H1 (cell line): ENCODE measurements around the gene KIDINS220. TPM values are rescaled to one million over a fixed set of nuclear protein-coding genes. Genes with fewer than 3 reads are reported as not detected.

Experiments used
- CTCF ChIA-PET: fragments of 300-600 bp; sonication (Branson Sonifier 250); formaldehyde crosslinking; loops from one replicate; lab custom pipeline; 2021; ENCODE audit not compliant: partially characterized antibody; lab: Charles Lee
- POLR2A ChIA-PET: fragments of 300-600 bp; sonication (Branson Sonifier 250); formaldehyde crosslinking; loops from one replicate; lab custom pipeline; 2021; ENCODE audit warnings: inconsistent platforms; ENCODE audit not compliant: partially characterized antibody; lab: Charles Lee
- DNase-seq, 2 experiments: peaks; one replicate each; pipeline versions ENCODE4 v3.0.0 to v3.0.0-alpha.2; 2010 to 2022; ENCODE audit warnings: low spot score in 2 of 2, low read depth in 1 of 2, mixed read lengths in 1 of 2
- FAIRE-seq: peaks from 2 replicates; lab custom pipeline; 2011; peaks lifted over from hg19 to GRCh38; lab: Jason Lieb, UNC
- H2AFZ ChIP-seq: 2 replicates; pipeline ENCODE4 v1.8.1; 2012; ENCODE audit warnings: low read length, inconsistent platforms
- H2AK5ac ChIP-seq: 2 replicates; pipeline ENCODE4 v1.6.1; 2013; ENCODE audit warnings: low read depth, low read length
- H2BK120ac ChIP-seq: replicated peaks from 2 replicates; pipeline ENCODE3; 2013; ENCODE audit warnings: low read depth, low read length, inconsistent platforms
- H2BK12ac ChIP-seq: 2 replicates; pipeline ENCODE4 v1.6.1; 2013; ENCODE audit warnings: low read depth, low read length
- H2BK15ac ChIP-seq: 2 replicates; pipeline ENCODE4 v1.6.1; 2013; ENCODE audit warnings: low read length
- H2BK20ac ChIP-seq: 2 replicates; pipeline ENCODE4 v1.6.1; 2013; ENCODE audit warnings: low read length
- H2BK5ac ChIP-seq: 2 replicates; pipeline ENCODE4 v1.6.1; 2013; ENCODE audit warnings: low read depth, low read length
- H3K14ac ChIP-seq: 2 replicates; pipeline ENCODE4 v1.6.1; 2013; ENCODE audit warnings: inconsistent platforms; ENCODE audit not compliant: insufficient read length
- H3K18ac ChIP-seq: 2 replicates; pipeline ENCODE4 v1.6.1; 2013; ENCODE audit warnings: low read length; ENCODE audit errors: extremely low read depth
- H3K23ac ChIP-seq: 2 replicates; pipeline ENCODE4 v1.6.1; 2013; ENCODE audit warnings: inconsistent platforms; ENCODE audit not compliant: insufficient read length
- H3K23me2 ChIP-seq: 2 replicates; pipeline ENCODE4 v1.6.1; 2013; ENCODE audit warnings: low read depth, low read length
- H3K27ac ChIP-seq: 2 replicates; pipeline ENCODE4 v1.6.1; 2011; ENCODE audit warnings: low read depth, low read length, inconsistent platforms
- H3K27me3 ChIP-seq, 4 experiments: replicated peaks in 1 of 4; 1 replicate in 1 of 4; 2 replicates in 3 of 4; pipeline versions ENCODE4 v1.6.1 to v1.8.1; 2011 to 2013; ENCODE audit warnings: low read length in 3 of 4, mild to moderate bottlenecking in 3 of 4, inconsistent platforms in 2 of 4, mixed read lengths in 2 of 4, moderate library complexity in 1 of 4; ENCODE audit not compliant: control insufficient read depth in 3 of 4, insufficient read depth in 3 of 4; ENCODE audit errors: extremely low read depth in 1 of 4
- H3K36me3 ChIP-seq, 4 experiments: 2 replicates each; pipeline versions ENCODE4 v1.6.1 to v1.8.1; 2011 to 2013; ENCODE audit warnings: mild to moderate bottlenecking in 4 of 4, low read length in 3 of 4, moderate library complexity in 2 of 4, control low read depth in 1 of 4, inconsistent platforms in 1 of 4; ENCODE audit not compliant: insufficient read depth in 4 of 4, control insufficient read depth in 2 of 4
- H3K4ac ChIP-seq: replicated peaks from 2 replicates; pipeline ENCODE3; 2013; ENCODE audit warnings: low read length, low read depth, mixed read lengths, inconsistent platforms; ENCODE audit not compliant: insufficient read length
- H3K4me1 ChIP-seq, 4 experiments: replicated peaks in 1 of 4; 1 replicate in 1 of 4; 2 replicates in 3 of 4; pipeline versions ENCODE4 v1.6.1 to v1.8.1; 2011 to 2013; ENCODE audit warnings: low read length in 3 of 4, inconsistent platforms in 2 of 4, mixed read lengths in 1 of 4; ENCODE audit not compliant: insufficient read depth in 4 of 4, control insufficient read depth in 3 of 4
- H3K4me2 ChIP-seq, 2 experiments: 2 replicates each; pipeline versions ENCODE4 v1.6.1 to v1.8.1; 2011 to 2013; ENCODE audit warnings: low read depth in 2 of 2, low read length in 2 of 2, control low read depth in 1 of 2, inconsistent platforms in 1 of 2, mild to moderate bottlenecking in 1 of 2; ENCODE audit not compliant: insufficient read depth in 1 of 2
- H3K4me3 ChIP-seq, 4 experiments: fragments of 200-600, 300-600 bp in 1 of 4; sonication (generic), shearing (Covaris generic), sonication (Bioruptor Twin) in 1 of 4; 2 replicates each; pipeline versions ENCODE4 v1.5.1 to v1.8.1; 2011 to 2016; ENCODE audit warnings: low read length in 4 of 4, low read depth in 3 of 4, control low read depth in 2 of 4, inconsistent platforms in 2 of 4, mild to moderate bottlenecking in 2 of 4, mixed read lengths in 1 of 4, moderate library complexity in 1 of 4; ENCODE audit not compliant: insufficient read depth in 2 of 4; ENCODE audit errors: extremely low read depth in 1 of 4
- H3K56ac ChIP-seq: replicated peaks from 2 replicates; pipeline ENCODE3; 2013; ENCODE audit warnings: low read depth, mild to moderate bottlenecking, mixed read lengths, low read length, inconsistent platforms; ENCODE audit not compliant: insufficient read length
- H3K79me1 ChIP-seq: 2 replicates; pipeline ENCODE4 v1.6.1; 2013; ENCODE audit warnings: low read depth, low read length, control low read depth
- H3K79me2 ChIP-seq, 2 experiments: 2 replicates each; pipeline versions ENCODE4 v1.6.1 to v1.8.1; 2012 to 2013; ENCODE audit warnings: low read length in 2 of 2, mild to moderate bottlenecking in 2 of 2, inconsistent platforms in 1 of 2; ENCODE audit not compliant: insufficient read depth in 2 of 2, control insufficient read depth in 1 of 2
- H3K9ac ChIP-seq, 4 experiments: replicated peaks in 1 of 4; 1 replicate in 1 of 4; 2 replicates in 3 of 4; pipeline versions ENCODE4 v1.6.1 to v1.8.1; 2011 to 2013; ENCODE audit warnings: low read depth in 3 of 4, low read length in 3 of 4, control low read depth in 2 of 4, mild to moderate bottlenecking in 2 of 4, moderate library complexity in 2 of 4, inconsistent platforms in 1 of 4; ENCODE audit errors: extremely low read depth in 1 of 4
- H3K9me3 ChIP-seq, 2 experiments: 2 replicates each; pipeline versions ENCODE4 v1.6.1 to v1.8.1; 2012 to 2013; ENCODE audit warnings: mild to moderate bottlenecking in 2 of 2, moderate library complexity in 2 of 2, control low read depth in 1 of 2, inconsistent platforms in 1 of 2, low read depth in 1 of 2, low read length in 1 of 2, mixed read lengths in 1 of 2; ENCODE audit not compliant: insufficient read depth in 2 of 2
- H4K20me1 ChIP-seq, 2 experiments: replicated peaks in 1 of 2; 2 replicates each; pipeline versions ENCODE3 to v1.8.1; 2011 to 2013; ENCODE audit warnings: inconsistent platforms in 2 of 2, low read length in 2 of 2, mild to moderate bottlenecking in 1 of 2; ENCODE audit not compliant: insufficient read depth in 2 of 2, control insufficient read depth in 1 of 2
- H4K5ac ChIP-seq: 2 replicates; pipeline ENCODE4 v1.6.1; 2013; ENCODE audit warnings: low read length, low read depth, mixed read lengths, inconsistent platforms; ENCODE audit not compliant: insufficient read length
- H4K8ac ChIP-seq: 2 replicates; pipeline ENCODE4 v1.8.0; 2013; ENCODE audit warnings: mild to moderate bottlenecking, moderate library complexity, low read length, inconsistent platforms; ENCODE audit not compliant: insufficient read depth; ENCODE audit errors: extremely low read depth
- H4K91ac ChIP-seq: replicated peaks from 2 replicates; pipeline ENCODE3; 2013; ENCODE audit warnings: low read length, mixed read lengths, inconsistent platforms; ENCODE audit not compliant: insufficient read length
- BCL11A ChIP-seq, 2 experiments: IDR thresholded peaks; one replicate each; pipeline ENCODE4 v1.6.1; 2011; ENCODE audit warnings: low read depth in 2 of 2, low read length in 2 of 2, mild to moderate bottlenecking in 2 of 2
- BRCA1 ChIP-seq: IDR thresholded peaks from 2 replicates; pipeline ENCODE4 v1.6.1; 2012; ENCODE audit warnings: low read depth, low read length, improper control_type of control experiment
- CHD1 ChIP-seq: IDR thresholded peaks from 2 replicates; pipeline ENCODE4 v1.6.1; 2012; ENCODE audit warnings: low read depth, low read length, improper control_type of control experiment
- CHD2 ChIP-seq: IDR thresholded peaks from 2 replicates; pipeline ENCODE4 v1.6.1; 2012; ENCODE audit warnings: low read length, improper control_type of control experiment
- E2F6 ChIP-seq: IDR thresholded peaks from 2 replicates; pipeline ENCODE4 v1.6.1; 2012; ENCODE audit warnings: inconsistent platforms
- EP300 ChIP-seq, 2 experiments: IDR thresholded peaks; 1 replicate in 1 of 2; 2 replicates in 1 of 2; pipeline ENCODE4 v1.6.1; 2011 to 2012; ENCODE audit warnings: low read depth in 2 of 2, low read length in 2 of 2, mild to moderate bottlenecking in 2 of 2, borderline replicate concordance in 1 of 2, inconsistent platforms in 1 of 2, moderate library complexity in 1 of 2
- FOSL1 ChIP-seq: IDR thresholded peaks from 2 replicates; pipeline ENCODE4 v1.6.1; 2011; ENCODE audit warnings: mild to moderate bottlenecking, low read depth, low read length, moderate library complexity; ENCODE audit not compliant: insufficient read depth
- HDAC2 ChIP-seq, 2 experiments: fragments of 300-600 bp in 1 of 2; sonication (generic) in 1 of 2; IDR thresholded peaks; 2 replicates each; pipeline ENCODE4 v1.6.1; 2011 to 2012; ENCODE audit warnings: low read depth in 2 of 2, low read length in 2 of 2, mild to moderate bottlenecking in 2 of 2, moderate library complexity in 2 of 2, borderline replicate concordance in 1 of 2, inconsistent platforms in 1 of 2
- NANOG ChIP-seq: IDR thresholded peaks from 2 replicates; pipeline ENCODE4 v1.6.1; 2011; ENCODE audit warnings: low read length, low read depth, mild to moderate bottlenecking, inconsistent platforms; ENCODE audit not compliant: insufficient read depth, poor library complexity, severe bottlenecking
- RNF2 ChIP-seq: fragments of 200-900, 300-1000 bp; sonication (generic); IDR thresholded peaks from 2 replicates; pipeline ENCODE4 v1.7.1; 2016; ENCODE audit warnings: borderline replicate concordance, low read depth, mild to moderate bottlenecking, antibody characterized with exemption, low read length; ENCODE audit not compliant: poor library complexity, severe bottlenecking; ENCODE audit errors: missing control alignments
- SP1 ChIP-seq: IDR thresholded peaks from 2 replicates; pipeline ENCODE4 v1.6.1; 2011; ENCODE audit warnings: low read depth, low read length
- SRF ChIP-seq: IDR thresholded peaks from 2 replicates; pipeline ENCODE4 v1.6.1; 2011; ENCODE audit warnings: mild to moderate bottlenecking, low read depth, low read length, moderate library complexity
- YY1 ChIP-seq: IDR thresholded peaks from 2 replicates; pipeline ENCODE4 v1.6.1; 2011; ENCODE audit warnings: low read depth, mild to moderate bottlenecking, low read length
- WGBS, 2 experiments: shearing (Covaris generic) in 1 of 2; methylation state at CpG; one replicate each; pipeline versions ENCODE4 v1.1.6 to v1.1.7; 2013 to 2015; ENCODE audit warnings: low lambda C conversion rate in 2 of 2, mixed read lengths in 2 of 2, inconsistent platforms in 1 of 2, low coverage in 1 of 2, missing lambda C conversion rate in 1 of 2; ENCODE audit not compliant: insufficient replicate concordance in 2 of 2, insufficient coverage in 1 of 2, insufficient read length in 1 of 2; ENCODE audit errors: extremely low coverage in 1 of 2, missing lambda C conversion rate in 1 of 2; 5-methylcytosine and 5-hydroxymethylcytosine counted together
- polyA plus RNA-seq, 7 experiments: library from polyadenylated mRNA; depleted of rRNA in 3 of 7; stranded (reverse) in 5 of 7; unstranded in 2 of 7; fragments of >200 nt in 5 of 7; fragments of 200-250 nt in 2 of 7; gene quantifications; 1 replicate in 5 of 7; 2 replicates in 1 of 7; 4 replicates in 1 of 7; pipeline versions ENCODE4 v1.2.1 to v1.2.3, GENCODE V29; 2011 to 2013; ENCODE audit warnings: missing spikeins in 2 of 7, mixed read lengths in 2 of 7
- total RNA-seq: library from RNA; stranded (reverse); fragmentation: NEBNext Ultra II Directional; extraction: Animal tissue kit (Norgen Biotek cat#: 25700); gene quantifications from 2 replicates; pipeline ENCODE4 v1.2.1, GENCODE V29; 2021

Gene KIDINS220
- total and polyA plus RNA-seq, 2 of the 8 experiments (the other 6 are each of a cell fraction or from before 2014, with no cell fraction given), result 21.2 to 27.1 TPM

DNA sequence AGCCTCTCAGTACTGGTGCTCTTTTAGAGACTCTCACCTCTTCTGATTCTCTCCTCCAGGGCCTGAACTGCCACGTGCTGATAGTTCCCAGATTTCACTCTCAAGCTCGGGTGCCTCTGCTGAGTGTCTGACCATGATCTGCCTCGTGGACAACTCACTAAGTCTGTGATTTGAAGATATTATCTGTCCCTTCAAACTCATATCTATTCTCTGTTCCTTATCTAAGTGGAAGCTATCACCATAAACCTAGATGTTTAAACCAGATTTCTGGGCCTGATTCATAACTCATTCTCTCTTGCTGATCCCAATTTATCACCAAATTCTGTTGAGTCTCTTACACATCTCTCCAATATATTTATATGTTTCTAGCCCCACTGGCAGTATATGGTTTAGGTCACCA, 29.9 kb upstream of the KIDINS220 start:
- Histone ChIP-seq H2BK20ac (no peak overlapping the region), H3K79me2 (no peaks in the 10 kb centered on the region), H3K4ac (no peak overlapping the region), H3K4me2 (no peak overlapping the region), H2BK12ac (no peak overlapping the region), H3K79me1 (no peaks in the 10 kb centered on the region), H4K20me1 (peaks cover 0 to 3% of the 10 kb centered on the region in 2 experiments), H3K56ac (no peak overlapping the region), H4K8ac (no peak overlapping the region), H3K18ac (no peak overlapping the region), H3K23me2 (no peaks in the 10 kb centered on the region; the same call in 1 of the 2 replicates), H2BK5ac (no peak overlapping the region), H4K5ac (no peak overlapping the region), H2BK15ac (no peak overlapping the region), H3K36me3 (no peaks in the 10 kb centered on the region; a peak in 1 of 8 replicates), H3K9me3 (no peaks in the 10 kb centered on the region), H2AFZ (no peak overlapping the region), H3K4me3 (no peak overlapping the region), H3K27ac (no peak overlapping the region), H4K91ac (no peak overlapping the region)
- DNase-seq, result no peak
- FAIRE-seq, result no peak
- POLR2A ChIA-PET, result no interaction called here
- WGBS, 2 experiments, result 82% methylated on average over 3 of the region's 3 CpGs; no CpG with 5 or more reads in 1 of the 2 experiments
- CTCF ChIA-PET, result interaction anchor here (1.9 to 4.5 kb wide), 2 partner anchors 14 to 244 kb away, joined by 7 to 23 read pairs; no protein-coding TSS in a partner anchor
- TF ChIP-seq RNF2 (no peak), FOSL1 (no peak), CHD1 (no peak), YY1 (no peak), NANOG (no peak), SRF (no peak), SP1 (no peak), EP300 (IDR thresholded peaks at IDR 0.05; ENCODE audit: borderline replicate concordance in 1 of 2, low read depth in 2 of 2, low read length in 2 of 2) (no peak), E2F6 (no peak), BCL11A (IDR thresholded peaks at IDR 0.05; ENCODE audit: low read depth in 2 of 2, low read length in 2 of 2) (no peak), HDAC2 (IDR thresholded peaks at IDR 0.05; ENCODE audit: borderline replicate concordance in 1 of 2, low read depth in 2 of 2, low read length in 2 of 2) (no peak), CHD2 (no peak), BRCA1 (no peak)
- TF ChIP-seq, all 59 proteins: peak for 0
- Histone ChIP-seq H3K9ac (no peak overlapping the region), H2BK120ac (no peak overlapping the region), H3K23ac (no peak overlapping the region), H3K27me3 (no peaks in the 10 kb centered on the region), H3K4me1 (no peaks in the 10 kb centered on the region), H2AK5ac (no peak overlapping the region), H3K14ac (no peak overlapping the region)
